GM20000 (cell line): Measurements from ENCODE around the gene GIPC3.

Experiments used
- DNase-seq: peaks from one replicate; pipeline ENCODE4 v3.0.0; 2012; ENCODE audit warnings: low spot score
- CTCF ChIP-seq: IDR thresholded peaks from 2 replicates; pipeline ENCODE4 v1.5.1; 2012; ENCODE audit warnings: mild to moderate bottlenecking, control low read depth; ENCODE audit errors: extremely low read depth, missing control alignments

Gene GIPC3

GRCh38 chr19:3554254-3555083 is 30.8 kb upstream of the GIPC3 start:
- TF ChIP-seq CTCF, result no peak
- no peak for DNase-seq

GRCh38 chr19:3555653-3556422 is 29.4 kb upstream of the GIPC3 start:
- DNase-seq, result no peak
- TF ChIP-seq CTCF, result no peak

- DNase-seq, result no peak
- TF ChIP-seq CTCF, result no peak
Observed at GRCh38 chr19:3556423-3556977, 28.8 kb upstream of the GIPC3 start.

- TF ChIP-seq CTCF, result no peak
- DNase-seq, result peak; percentile 76
Observed at GRCh38 chr19:3556978-3557460, 28.3 kb upstream of the GIPC3 start.

GRCh38 chr19:3557461-3558248 is 27.6 kb upstream of the GIPC3 start, which contains the start of gene MFSD12:
Gene MFSD12, minus strand, starts transcription at chr19:3557586. Its CDS starts 183 bp downstream, at chr19:3557403.
- peak; percentile 100 for DNase-seq
- TF ChIP-seq CTCF, result no peak

- TF ChIP-seq CTCF, result no peak
- no peak for DNase-seq
Observed at GRCh38 chr19:3563709-3564524, 21.4 kb upstream of the GIPC3 start.
